Neural progenitor cell (in vitro differentiated cells): ENCODE results near the gene TRIML2. TPM values are rescaled to one million over a fixed set of nuclear protein-coding genes. Genes with fewer than 3 reads are reported as not detected.
A peak's percentile ranks its signal among the peaks of the same experiment; 100 is the strongest.

ENCODE experiments used
- DNase-seq: peaks from one replicate; pipeline ENCODE4 v3.0.0-alpha.2; 2016; ENCODE audit warnings: low spot score
- H2AFZ ChIP-seq: fragments of 200-600 bp; sonication (generic); replicated peaks from 2 replicates; pipeline ENCODE4 v1.6.1; 2016; ENCODE audit warnings: antibody characterized with exemption
- H3F3A ChIP-seq: fragments of 200-600 bp; sonication (generic); 2 replicates; pipeline ENCODE4 v1.6.1; 2016; ENCODE audit warnings: antibody characterized with exemption, low read depth
- H3K27ac ChIP-seq: fragments of 200-600 bp; sonication (generic); 2 replicates; pipeline ENCODE4 v1.5.1; 2016; ENCODE audit warnings: mild to moderate bottlenecking
- H3K27me3 ChIP-seq: fragments of 200-600 bp; sonication (generic); 2 replicates; pipeline ENCODE4 v1.6.1; 2016; ENCODE audit warnings: mild to moderate bottlenecking, moderate library complexity
- H3K36me3 ChIP-seq: fragments of 200-600 bp; sonication (generic); 2 replicates; pipeline ENCODE4 v1.5.1; 2016
- H3K4me1 ChIP-seq: fragments of 200-600 bp; sonication (generic); 2 replicates; pipeline ENCODE4 v1.6.1; 2016; ENCODE audit warnings: mixed run types
- H3K4me2 ChIP-seq: fragments of 200-600 bp; sonication (generic); 2 replicates; pipeline ENCODE4 v1.6.1; 2016
- H3K4me3 ChIP-seq: fragments of 200-600 bp; sonication (generic); 2 replicates; pipeline ENCODE4 v1.5.1; 2016
- H3K79me2 ChIP-seq: fragments of 200-600 bp; sonication (generic); 2 replicates; pipeline ENCODE4 v1.6.1; 2016; ENCODE audit warnings: low read depth
- H3K9ac ChIP-seq: fragments of 200-600 bp; sonication (generic); 2 replicates; pipeline ENCODE4 v1.6.1; 2016
- H3K9me3 ChIP-seq: fragments of 200-600 bp; sonication (generic); 2 replicates; pipeline ENCODE4 v1.5.1; 2016; ENCODE audit warnings: low read depth
- H4K20me1 ChIP-seq: fragments of 200-600 bp; sonication (generic); 2 replicates; pipeline ENCODE4 v1.6.1; 2016; ENCODE audit warnings: low read depth
- H3K27ac Mint-ChIP-seq: 3 replicates; pipeline ENCODE4 v1.8.0; 2021; ENCODE audit warnings: mixed read lengths
- H3K27me3 Mint-ChIP-seq: 2 replicates; pipeline ENCODE4 v1.8.0; 2022; ENCODE audit warnings: low read depth, mild to moderate bottlenecking, inconsistent platforms, moderate library complexity, mixed read lengths; ENCODE audit not compliant: insufficient read depth
- H3K36me3 Mint-ChIP-seq: 3 replicates; pipeline ENCODE4 v1.8.0; 2021; ENCODE audit warnings: mixed read lengths
- H3K4me1 Mint-ChIP-seq: 3 replicates; pipeline ENCODE4 v1.8.0; 2021; ENCODE audit warnings: mixed read lengths
- H3K4me3 Mint-ChIP-seq: 3 replicates; pipeline ENCODE4 v1.8.0; 2021; ENCODE audit warnings: mild to moderate bottlenecking, moderate library complexity, mixed read lengths
- H3K9me3 Mint-ChIP-seq: 3 replicates; pipeline ENCODE4 v1.8.0; 2020; ENCODE audit warnings: mixed read lengths
- CTCF ChIP-seq: fragments of 200-600 bp; sonication (generic); IDR thresholded peaks from 2 replicates; pipeline ENCODE4 v1.5.1; 2017; ENCODE audit warnings: antibody characterized with exemption, mild to moderate bottlenecking
- EZH2 ChIP-seq: fragments of 200-600 bp; sonication (generic); IDR thresholded peaks from 2 replicates; pipeline ENCODE4 v1.6.1; 2017; ENCODE audit warnings: antibody characterized with exemption, mild to moderate bottlenecking, moderate library complexity
- EZH2phosphoT487 ChIP-seq: fragments of 200-600 bp; sonication (generic); IDR thresholded peaks from 2 replicates; pipeline ENCODE4 v1.6.1; 2017; ENCODE audit warnings: antibody characterized with exemption
- total RNA-seq: library from RNA; depleted of rRNA; stranded (reverse); fragments of >200 nt; gene quantifications from 2 replicates; pipeline ENCODE4 v1.2.3, GENCODE V29; 2015; ENCODE audit warnings: low replicate concordance

The TRIML2 gene
- total RNA-seq, 1 donor from 2014 or later: 0.65 TPM

GRCh38 chr4:188127214-188127874 is 17.9 kb upstream of the TRIML2 start:
- no peaks in the 10 kb centered on the region for H3K36me3 ChIP-seq
- H3K27me3 Mint-ChIP-seq: peaks cover 2% of the 10 kb centered on the region
- H2AFZ ChIP-seq: no peak overlapping the region

GRCh38 chr4:188121530-188121929 is 12.1 kb upstream of the TRIML2 start:
- Histone ChIP-seq H3K79me2 (no peaks in the 10 kb centered on the region), H3K36me3 (no peaks in the 10 kb centered on the region), H2AFZ (peak overlapping the region; percentile 46), H3K4me2 (no peak overlapping the region), H3K4me1 (peaks cover 6% of the 10 kb centered on the region), H3K27me3 (no peaks in the 10 kb centered on the region), H3K9ac (no peak overlapping the region), H3K4me3 (no peak overlapping the region), H3F3A (no peaks in the 10 kb centered on the region), H3K9me3 (no peaks in the 10 kb centered on the region), H3K27ac (no peak overlapping the region), H4K20me1 (no peaks in the 10 kb centered on the region)
- H3K36me3 Mint-ChIP-seq: no peaks in the 10 kb centered on the region
- H3K27me3 Mint-ChIP-seq: no peaks in the 10 kb centered on the region
- H3K4me3 Mint-ChIP-seq: no peak overlapping the region
- peaks cover 3% of the 10 kb centered on the region for H3K4me1 Mint-ChIP-seq
- TF ChIP-seq EZH2 (no peak), EZH2phosphoT487 (no peak), CTCF (no peak)
- DNase-seq: no peak
- peaks cover 3% of the 10 kb centered on the region for H3K9me3 Mint-ChIP-seq
- H3K27ac Mint-ChIP-seq: no peak overlapping the region

More at GRCh38 chr4:188127214-188127874, 17.9 kb upstream of the TRIML2 start:
- H3K27ac ChIP-seq: no peak overlapping the region
- H3F3A ChIP-seq: no peaks in the 10 kb centered on the region
- DNase-seq: no peak
- peaks cover 6% of the 10 kb centered on the region for H3K4me1 Mint-ChIP-seq
- no peaks in the 10 kb centered on the region for H3K79me2 ChIP-seq
- H3K9me3 Mint-ChIP-seq: peaks cover 3% of the 10 kb centered on the region
- no peaks in the 10 kb centered on the region for H3K36me3 Mint-ChIP-seq
- no peaks in the 10 kb centered on the region for H4K20me1 ChIP-seq
- no peaks in the 10 kb centered on the region for H3K9me3 ChIP-seq
- no peak overlapping the region for H3K9ac ChIP-seq
- no peak for TF ChIP-seq CTCF
- no peak for TF ChIP-seq EZH2
- no peak for TF ChIP-seq EZH2phosphoT487
- H3K4me3 ChIP-seq: no peak overlapping the region
- no peak overlapping the region for H3K4me3 Mint-ChIP-seq
- H3K4me1 ChIP-seq: peaks cover 4% of the 10 kb centered on the region
- no peak overlapping the region for H3K4me2 ChIP-seq
- no peak overlapping the region for H3K27ac Mint-ChIP-seq
- H3K27me3 ChIP-seq: no peaks in the 10 kb centered on the region

- Histone ChIP-seq H3K4me2 (no peak overlapping the region), H3K27ac (no peak overlapping the region), H3K4me3 (no peak overlapping the region), H3K9ac (no peak overlapping the region), H3K27me3 (no peaks in the 10 kb centered on the region), H3F3A (no peaks in the 10 kb centered on the region), H3K36me3 (no peaks in the 10 kb centered on the region), H3K79me2 (no peaks in the 10 kb centered on the region), H3K9me3 (no peaks in the 10 kb centered on the region), H3K4me1 (peaks cover 6% of the 10 kb centered on the region), H4K20me1 (no peaks in the 10 kb centered on the region), H2AFZ (no peak overlapping the region)
- Mint-ChIP-seq H3K9me3 (no peaks in the 10 kb centered on the region), H3K4me3 (no peak overlapping the region), H3K4me1 (peaks cover 3% of the 10 kb centered on the region), H3K27me3 (no peaks in the 10 kb centered on the region), H3K36me3 (no peaks in the 10 kb centered on the region), H3K27ac (no peak overlapping the region)
- no peak for DNase-seq
- TF ChIP-seq EZH2 (no peak), EZH2phosphoT487 (no peak), CTCF (no peak)
Measured at GRCh38 chr4:188117631-188118324, 8.4 kb upstream of the TRIML2 start.
